Psoas muscle (tissue), 8 donors: ENCODE data around the gene PLPPR1. TPM values are rescaled to one million over a fixed set of nuclear protein-coding genes. Genes with fewer than 3 reads are reported as not detected.

Experiments used
- ATAC-seq, 4 donors: fragments of 200-7000 bp; cut with Tn5 transposase; one replicate each; pipeline ENCODE4 v1.9.1; 2020; ENCODE audit warnings: moderate library complexity in 3 of 4, mild to moderate bottlenecking in 2 of 4
- DNase-seq, 2 donors: peaks; one replicate each; pipeline ENCODE4 v3.0.0-alpha.2; 2020
- H3K27ac ChIP-seq: fragments of 200-600 bp; one replicate; pipeline ENCODE4 v1.8.0; 2022
- H3K27me3 ChIP-seq, 3 donors: fragments of 200-600 bp in 1 of 3; one replicate each; pipeline versions ENCODE4 v1.6.1 to v1.8.0; 2013 to 2022; ENCODE audit warnings: low read length in 2 of 3, mild to moderate bottlenecking in 2 of 3, moderate library complexity in 1 of 3; ENCODE audit not compliant: insufficient read depth in 3 of 3
- H3K36me3 ChIP-seq, 2 donors: fragments of 200-600 bp in 1 of 2; one replicate each; pipeline versions ENCODE4 v1.6.1 to v1.8.0; 2013 to 2022; ENCODE audit warnings: low read depth in 1 of 2, mild to moderate bottlenecking in 1 of 2, moderate library complexity in 1 of 2; ENCODE audit not compliant: insufficient read depth in 1 of 2
- H3K4me1 ChIP-seq: fragments of 200-600 bp; one replicate; pipeline ENCODE4 v1.8.0; 2022
- H3K4me3 ChIP-seq: fragments of 200-600 bp; one replicate; pipeline ENCODE4 v1.8.0; 2022; ENCODE audit warnings: mild to moderate bottlenecking
- H3K9me3 ChIP-seq: fragments of 200-600 bp; one replicate; pipeline ENCODE4 v1.8.0; 2022
- CTCF ChIP-seq: fragments of 200-600 bp; IDR thresholded peaks from one replicate; pipeline ENCODE4 v1.8.0; 2022; ENCODE audit warnings: antibody characterized with exemption
- WGBS, 3 donors: extraction: QIAGEN DNeasy Blood & Tissue Kit; methylation state at CpG; one replicate each; pipeline versions ENCODE4 v1.1.6 to v1.1.7; 2013; 5-methylcytosine and 5-hydroxymethylcytosine counted together
- intact Hi-C, 2 donors: fragments of 100-400 bp; cut with DNase I; formaldehyde crosslinking; loops; one replicate each; pipeline versions ENCODE4 v1.11.0 to v1.14.2; 2022
- polyA plus RNA-seq, 3 donors: library from polyadenylated mRNA; stranded (reverse); fragments of 200-250 nt; gene quantifications; one replicate each; pipeline ENCODE4 v1.2.3, GENCODE V29; 2013
- total RNA-seq, 4 donors: library from RNA; stranded (reverse); fragmentation: NEBNext Ultra II Directional in 2 of 4; extraction: Animal tissue kit (Norgen Biotek cat#: 25700) in 2 of 4; gene quantifications; one replicate each; pipeline versions ENCODE4 v1.2.1 to v1.2.4, GENCODE V29; 2021 to 2023
- donor health status: healthy with polysubstance abuse.
- donor health status: DM: no; HTN: no; CAD: no; lungs with moderate emphysema.
- donor health status: Bipolar disorder and iron deficiency.
- donor health status: healthy.
- donor health status: DM: yes; HTN: yes; CAD: no.
- donor health status: DM: no; HTN: no; CAD: no.
- donor health status: DM: no; HTN: no; CAD: no.
- donor health status: DM: yes; HTN: yes; CAD: no.

PLPPR1 gene
- total and polyA plus RNA-seq, 7 donors: 0.03 to 0.11 TPM; not detected in 5

- H3K4me3 ChIP-seq: peak overlapping the region; percentile 64
- intact Hi-C loops: no loop called here
- H3K9me3 ChIP-seq: no peaks in the 10 kb centered on the region
- DNase-seq (no peak), ATAC-seq (no peak)
- no peaks in the 10 kb centered on the region for H3K36me3 ChIP-seq
- 2 to 3% (median 3%) methylated on average over 38 of the region's 38 CpGs for WGBS, 3 donors
- no peak overlapping the region for H3K27ac ChIP-seq
- no peak for TF ChIP-seq CTCF
- H3K27me3 ChIP-seq: peaks cover 0 to 55% (median 15%) of the 10 kb centered on the region in 3 donors
- no peaks in the 10 kb centered on the region for H3K4me1 ChIP-seq
These were observed 973 bp downstream of the PLPPR1 start for GRCh38 chr9:101029315-101030085.

DNA sequence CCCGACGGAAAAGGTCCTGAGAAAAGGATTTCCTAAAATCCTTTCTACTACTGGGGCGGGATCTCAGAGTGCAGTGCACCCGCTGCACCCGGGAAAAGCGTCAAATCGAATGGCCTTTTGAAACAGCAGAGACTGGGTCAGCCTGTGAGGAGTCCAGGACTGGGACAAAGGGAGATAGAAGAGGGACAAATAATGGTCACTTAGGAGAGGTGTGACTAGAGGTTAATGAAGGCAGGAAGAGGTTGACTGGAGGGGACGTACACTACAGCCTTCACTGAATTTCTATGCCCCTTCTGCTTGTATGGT lies 1.5 kb downstream of the PLPPR1 start:
- 11 to 28% (median 16%) methylated on average over 8 of the region's 8 CpGs for WGBS, 3 donors
- ATAC-seq: no peak
- H3K27me3 ChIP-seq: peaks cover 0 to 55% (median 15%) of the 10 kb centered on the region in 3 donors
- no peak for DNase-seq
- H3K36me3 ChIP-seq: no peaks in the 10 kb centered on the region
- TF ChIP-seq CTCF: no peak
- H3K4me1 ChIP-seq: no peaks in the 10 kb centered on the region
- no peak overlapping the region for H3K27ac ChIP-seq
- no peak overlapping the region for H3K4me3 ChIP-seq
- intact Hi-C loops: no loop called here
- no peaks in the 10 kb centered on the region for H3K9me3 ChIP-seq

DNA sequence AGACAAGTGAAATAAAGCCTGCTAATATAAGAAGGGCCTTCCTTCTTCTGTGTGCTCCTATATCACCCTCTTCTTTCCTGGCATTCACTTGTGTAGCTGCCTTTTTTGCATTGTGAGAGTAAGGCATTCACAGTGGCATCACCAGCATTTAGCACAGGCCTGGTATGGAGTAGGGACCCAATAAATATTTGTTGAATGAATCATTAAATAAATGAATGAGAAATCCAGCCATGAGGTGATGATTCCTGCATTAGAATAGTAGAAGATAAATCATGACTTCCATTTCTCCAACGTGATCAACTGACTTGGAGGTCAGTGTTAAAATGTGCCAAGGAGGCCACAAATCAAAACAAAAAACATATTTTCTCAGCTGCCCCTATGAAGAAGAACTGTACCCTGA lies 3.9 kb downstream of the PLPPR1 start:
- intact Hi-C loops: no loop called here
- H3K36me3 ChIP-seq: no peaks in the 10 kb centered on the region
- no peak overlapping the region for H3K27ac ChIP-seq
- no peaks in the 10 kb centered on the region for H3K4me1 ChIP-seq
- 53 to 60% (median 54%) methylated on average over 1 of the region's 1 CpG for WGBS, 3 donors
- ATAC-seq: no peak
- H3K4me3 ChIP-seq: no peak overlapping the region
- DNase-seq: no peak
- TF ChIP-seq CTCF: no peak
- peaks cover 0 to 38% (median 15%) of the 10 kb centered on the region in 3 donors for H3K27me3 ChIP-seq
- no peaks in the 10 kb centered on the region for H3K9me3 ChIP-seq

GRCh38 chr9:101034222-101034621 lies 5.7 kb downstream of the PLPPR1 start:
- no peak overlapping the region for H3K27ac ChIP-seq
- H3K9me3 ChIP-seq: no peaks in the 10 kb centered on the region
- ATAC-seq (no peak), DNase-seq (no peak)
- WGBS, 3 donors: 48 to 97% (median 62%) methylated on average over 2 of the region's 2 CpGs
- H3K4me1 ChIP-seq: no peaks in the 10 kb centered on the region
- H3K27me3 ChIP-seq: peaks cover 0 to 21% (median 6%) of the 10 kb centered on the region in 3 donors
- intact Hi-C loops: no loop called here
- no peak overlapping the region for H3K4me3 ChIP-seq
- no peaks in the 10 kb centered on the region for H3K36me3 ChIP-seq
- TF ChIP-seq CTCF: no peak

- 46 to 54% (median 47%) methylated on average over 4 of the region's 4 CpGs for WGBS, 3 donors
- H3K4me3 ChIP-seq: no peak overlapping the region
- ATAC-seq (no peak), DNase-seq (no peak)
- peaks cover 0 to 12% (median 4%) of the 10 kb centered on the region in 3 donors for H3K27me3 ChIP-seq
- TF ChIP-seq CTCF: no peak
- no peak overlapping the region for H3K27ac ChIP-seq
- H3K4me1 ChIP-seq: no peaks in the 10 kb centered on the region
- intact Hi-C loops: no loop called here
- H3K9me3 ChIP-seq: no peaks in the 10 kb centered on the region
- no peaks in the 10 kb centered on the region for H3K36me3 ChIP-seq
These were observed 6.6 kb downstream of the PLPPR1 start for GRCh38 chr9:101035098-101035497.
